ENCODE measurements around the gene GALNT6. TPM values are rescaled to one million over a fixed set of nuclear protein-coding genes. Genes with fewer than 3 reads are reported as not detected.

The GALNT6 gene
- total and polyA plus RNA-seq, 11 donors: 0.08 to 8.0 (median 0.77) TPM

DNA sequence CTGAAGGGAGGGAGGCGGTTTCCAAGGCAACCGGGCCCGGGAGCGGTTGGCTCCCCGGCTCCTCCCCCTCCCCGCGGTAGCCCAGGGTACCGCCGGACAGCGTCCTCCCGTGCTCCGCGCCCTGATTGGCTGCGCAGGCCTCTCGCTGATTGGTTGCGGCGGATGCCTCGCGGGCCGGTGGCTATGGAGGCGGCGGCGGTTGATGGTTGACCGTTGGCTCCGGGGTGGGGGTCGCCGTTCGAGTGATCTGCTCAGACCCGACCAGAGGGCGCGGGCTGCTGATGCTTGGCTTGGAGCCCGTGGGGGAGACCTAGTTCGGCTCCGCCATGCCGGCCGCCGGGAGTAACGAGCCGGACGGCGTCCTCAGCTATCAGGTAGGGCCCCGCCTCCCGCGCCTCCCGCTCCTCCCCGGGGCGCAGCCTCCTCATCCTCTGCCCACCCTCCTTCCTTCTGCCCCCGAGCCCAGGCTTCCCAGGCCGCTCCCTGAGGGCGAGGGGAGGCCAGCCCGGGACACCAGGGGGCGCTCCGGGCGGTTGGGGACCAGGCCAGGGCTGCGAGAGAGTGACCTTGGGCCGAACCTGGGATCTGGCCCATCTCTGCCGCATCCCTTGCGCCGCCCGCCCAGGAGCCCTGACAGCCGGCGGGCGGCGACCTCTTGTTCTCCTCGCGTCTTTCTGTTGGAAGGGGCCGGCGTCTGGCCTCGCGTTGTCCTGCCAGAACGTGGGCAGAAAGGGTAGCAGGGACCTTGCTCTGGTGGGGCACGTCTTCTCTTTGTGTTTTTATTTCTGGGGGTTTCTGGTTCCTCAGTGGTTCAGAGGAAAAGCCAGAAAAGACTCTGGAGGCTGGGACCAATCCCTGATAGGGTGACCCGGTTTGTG lies 33.7 kb upstream of the GALNT6 start, which contains the start of gene SLC4A8:
SLC4A8 (plus strand) TSS at position 170 of the 878 bp plus-strand sequence; CDS start at position 327, 157 bp downstream.
- H3K27me3 ChIP-seq: peaks cover 0 to 17% (median 0%) of the 10 kb centered on the region in 9 donors
- intact Hi-C loops (cut with DNase I): loop anchor here (2.0 to 10.0 kb wide), 10 partner anchors 106 to 560 kb away; a partner anchor contains a TSS
- H3K9me3 ChIP-seq: no peaks in the 10 kb centered on the region
- peak within 1 kb of the TSS; percentile 6 to 72 (median 62) for H3K4me3 ChIP-seq
- no peaks in the 10 kb centered on the region for H3K36me3 ChIP-seq
- H3K27ac ChIP-seq: no peak within 1 kb of the TSS
- 2 to 4% (median 3%) methylated on average over 39 to 73 of the region's 73 CpGs for WGBS, 4 donors
- peaks cover 0 to 12% (median 9%) of the 10 kb centered on the region in 12 donors for H3K4me1 ChIP-seq
- TF ChIP-seq, protein P1, sequence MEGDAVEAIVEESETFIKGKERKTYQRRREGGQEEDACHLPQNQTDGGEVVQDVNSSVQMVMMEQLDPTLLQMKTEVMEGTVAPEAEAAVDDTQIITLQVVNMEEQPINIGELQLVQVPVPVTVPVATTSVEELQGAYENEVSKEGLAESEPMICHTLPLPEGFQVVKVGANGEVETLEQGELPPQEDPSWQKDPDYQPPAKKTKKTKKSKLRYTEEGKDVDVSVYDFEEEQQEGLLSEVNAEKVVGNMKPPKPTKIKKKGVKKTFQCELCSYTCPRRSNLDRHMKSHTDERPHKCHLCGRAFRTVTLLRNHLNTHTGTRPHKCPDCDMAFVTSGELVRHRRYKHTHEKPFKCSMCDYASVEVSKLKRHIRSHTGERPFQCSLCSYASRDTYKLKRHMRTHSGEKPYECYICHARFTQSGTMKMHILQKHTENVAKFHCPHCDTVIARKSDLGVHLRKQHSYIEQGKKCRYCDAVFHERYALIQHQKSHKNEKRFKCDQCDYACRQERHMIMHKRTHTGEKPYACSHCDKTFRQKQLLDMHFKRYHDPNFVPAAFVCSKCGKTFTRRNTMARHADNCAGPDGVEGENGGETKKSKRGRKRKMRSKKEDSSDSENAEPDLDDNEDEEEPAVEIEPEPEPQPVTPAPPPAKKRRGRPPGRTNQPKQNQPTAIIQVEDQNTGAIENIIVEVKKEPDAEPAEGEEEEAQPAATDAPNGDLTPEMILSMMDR (IDR thresholded peaks at IDR 0.05): peak; percentile 51 to 85 (median 74)
- no peak for TF ChIP-seq POLR2A (IDR thresholded peaks at IDR 0.05)
- DNase-seq (peak; percentile 84 to 90 (median 86)), ATAC-seq (peak; percentile 81 to 96 (median 94))

DNA sequence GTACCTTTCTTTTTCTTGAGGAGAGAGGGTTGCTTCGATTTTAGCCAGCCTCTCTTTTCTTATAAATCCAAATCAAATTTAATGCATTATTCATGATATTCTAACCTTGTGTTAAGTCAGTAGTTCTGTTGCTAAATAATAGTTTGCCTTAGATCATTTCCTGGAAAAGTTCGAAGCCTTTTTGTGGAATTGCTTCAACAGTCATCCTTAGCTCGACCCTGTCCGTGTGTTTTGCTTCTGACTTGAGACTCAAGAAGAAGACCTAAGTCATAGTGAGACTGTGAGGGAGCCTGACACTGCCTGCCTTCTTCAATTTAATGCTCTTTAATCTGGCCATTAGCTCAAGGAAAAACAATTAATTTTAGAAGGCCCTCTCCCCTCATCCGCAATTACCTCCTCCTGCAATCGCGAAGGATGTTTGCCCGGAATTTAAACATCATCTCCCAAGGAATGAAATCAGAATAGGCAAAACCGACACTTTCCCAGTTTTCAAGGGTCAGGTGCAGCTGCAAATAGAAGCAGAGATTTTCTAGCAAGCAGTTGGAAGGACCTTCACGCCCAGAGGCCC lies 33.0 kb upstream of the GALNT6 start:
- TF ChIP-seq, protein P1 (IDR thresholded peaks at IDR 0.05): no peak
- TF ChIP-seq POLR2A (IDR thresholded peaks at IDR 0.05): no peak
- peaks cover 0 to 17% (median 0%) of the 10 kb centered on the region in 9 donors for H3K27me3 ChIP-seq
- DNase-seq (no peak), ATAC-seq (no peak)
- no peak overlapping the region for H3K27ac ChIP-seq
- H3K9me3 ChIP-seq: no peaks in the 10 kb centered on the region
- H3K36me3 ChIP-seq: no peaks in the 10 kb centered on the region
- H3K4me1 ChIP-seq: peaks cover 0 to 12% (median 9%) of the 10 kb centered on the region in 12 donors
- intact Hi-C loops (cut with DNase I): loop anchor here (2.0 to 10.0 kb wide), 9 partner anchors 107 to 561 kb away; a partner anchor contains a TSS
- H3K4me3 ChIP-seq: peak overlapping the region in 10 of 12 donors; percentile 50 to 72 (median 63)
- 25 to 33% (median 30%) methylated on average over 10 of the region's 10 CpGs for WGBS, 4 donors

DNA sequence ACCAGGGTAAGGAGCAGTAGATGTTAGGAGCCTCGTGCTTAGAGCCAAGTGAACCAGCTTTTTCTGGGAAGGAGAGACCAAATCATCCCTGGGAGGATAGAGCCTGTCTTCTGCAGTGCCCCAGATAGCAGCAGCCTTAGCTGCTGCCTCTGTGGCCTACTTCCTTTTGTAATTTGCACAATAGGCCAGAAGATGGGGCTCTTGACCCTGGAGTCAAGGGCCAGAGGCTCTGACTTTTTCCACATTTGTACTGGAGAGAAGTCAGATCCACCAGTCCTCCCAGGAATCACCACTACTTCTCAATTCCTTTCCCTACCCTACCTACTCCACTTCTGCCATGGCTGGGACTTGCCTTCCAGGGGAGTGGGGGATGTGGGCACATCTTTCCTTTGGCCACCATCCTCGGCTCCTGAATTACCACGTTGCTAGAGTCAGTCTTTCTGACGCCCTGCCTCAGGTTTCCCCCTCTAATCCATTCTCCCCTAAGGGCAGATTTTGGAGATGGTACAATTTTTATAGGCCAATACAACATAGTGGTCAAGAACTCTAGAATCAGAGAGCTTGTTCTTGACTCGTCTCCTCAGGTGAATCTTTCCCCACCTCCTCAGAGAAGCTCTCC lies 30.2 kb upstream of the GALNT6 start:
- Histone ChIP-seq H3K4me3 (no peak overlapping the region), H3K36me3 (no peaks in the 10 kb centered on the region), H3K4me1 (peaks cover 0 to 12% (median 9%) of the 10 kb centered on the region in 12 donors), H3K9me3 (no peaks in the 10 kb centered on the region), H3K27ac (no peak overlapping the region), H3K27me3 (peaks cover 0 to 23% (median 3%) of the 10 kb centered on the region in 9 donors)
- intact Hi-C loops (cut with DNase I): loop anchor here (1.0 to 10.0 kb wide), 10 partner anchors 111 to 563 kb away; a partner anchor contains a TSS
- TF ChIP-seq, protein P1 (IDR thresholded peaks at IDR 0.05): peak; percentile 41 to 69 (median 54)
- no peak for TF ChIP-seq POLR2A (IDR thresholded peaks at IDR 0.05)
- WGBS, 4 donors: 75 to 80% (median 75%) methylated on average over 5 of the region's 5 CpGs
- peak in 2 of 5 donors; percentile 30 to 37 for DNase-seq
- peak in 3 of 4 donors; percentile 62 to 63 (median 62) for ATAC-seq

Data from heart left ventricle (tissue), 16 donors.